ENCODE measurements around the gene MMP24.

GRCh38 chr20:35252037-35252461 lies 25.6 kb downstream of the MMP24 start:
- TF ChIP-seq CTCF (conservative IDR thresholded peaks at IDR 0.05; ENCODE audit: low read length) (no peak), EZH2phosphoT487 (IDR thresholded peaks at IDR 0.05; ENCODE audit: borderline replicate concordance, low read depth, low read length) (no peak)
